Measurements from ENCODE around the gene OPA3. TPM values are rescaled to one million over a fixed set of nuclear protein-coding genes. Genes with fewer than 3 reads are reported as not detected.
A peak's percentile ranks its signal among the peaks of the same experiment; 100 is the strongest.

The OPA3 gene
- total RNA-seq, 1 donor from 2014 or later: 10.5 TPM

GRCh38 chr19:45542234-45542668, 42.4 kb downstream of the OPA3 start:
- H3K9me3 Mint-ChIP-seq (ENCODE audit: unreplicated experiment): no peaks in the 10 kb centered on the region
- H3K36me3 Mint-ChIP-seq (ENCODE audit: unreplicated experiment): no peaks in the 10 kb centered on the region
- no peak overlapping the region for H3K4me3 Mint-ChIP-seq (ENCODE audit: unreplicated experiment)

GRCh38 chr19:45539459-45539858, 45.1 kb downstream of the OPA3 start:
- H3K4me3 Mint-ChIP-seq (ENCODE audit: unreplicated experiment): no peak overlapping the region
- H3K9me3 Mint-ChIP-seq (ENCODE audit: unreplicated experiment): no peaks in the 10 kb centered on the region
- H3K4me1 Mint-ChIP-seq (ENCODE audit: low read depth, unreplicated experiment): no peaks in the 10 kb centered on the region
- TF ChIP-seq CTCF (IDR thresholded peaks at IDR 0.05; ENCODE audit: partially characterized antibody, unreplicated experiment): no peak
- no peak for DNase-seq
- H3K36me3 Mint-ChIP-seq (ENCODE audit: unreplicated experiment): peaks cover 5% of the 10 kb centered on the region
- no peak overlapping the region for H3K27ac Mint-ChIP-seq (ENCODE audit: unreplicated experiment)
- no peaks in the 10 kb centered on the region for H3K27me3 Mint-ChIP-seq (ENCODE audit: unreplicated experiment)

More at GRCh38 chr19:45542234-45542668, 42.4 kb downstream of the OPA3 start:
- Mint-ChIP-seq H3K27ac (ENCODE audit: unreplicated experiment) (no peak overlapping the region), H3K4me1 (ENCODE audit: low read depth, unreplicated experiment) (no peaks in the 10 kb centered on the region), H3K27me3 (ENCODE audit: unreplicated experiment) (no peaks in the 10 kb centered on the region)
- no peak for DNase-seq
- no peak for TF ChIP-seq CTCF (IDR thresholded peaks at IDR 0.05; ENCODE audit: partially characterized antibody, unreplicated experiment)

- no peak overlapping the region for H3K4me3 Mint-ChIP-seq (ENCODE audit: unreplicated experiment)
- H3K27ac Mint-ChIP-seq (ENCODE audit: unreplicated experiment): no peak overlapping the region
- H3K36me3 Mint-ChIP-seq (ENCODE audit: unreplicated experiment): peaks cover 16% of the 10 kb centered on the region
- peaks cover 13% of the 10 kb centered on the region for H3K4me1 Mint-ChIP-seq (ENCODE audit: low read depth, unreplicated experiment)
- no peak for TF ChIP-seq CTCF (IDR thresholded peaks at IDR 0.05; ENCODE audit: partially characterized antibody, unreplicated experiment)
- DNase-seq: no peak
- peaks cover 5% of the 10 kb centered on the region for H3K27me3 Mint-ChIP-seq (ENCODE audit: unreplicated experiment)
- peaks cover 11% of the 10 kb centered on the region for H3K9me3 Mint-ChIP-seq (ENCODE audit: unreplicated experiment)
Measured at GRCh38 chr19:45531349-45531748, 53.3 kb downstream of the OPA3 start.

GRCh38 chr19:45529420-45529785, 55.2 kb downstream of the OPA3 start:
- no peak for TF ChIP-seq CTCF (IDR thresholded peaks at IDR 0.05; ENCODE audit: partially characterized antibody, unreplicated experiment)
- H3K9me3 Mint-ChIP-seq (ENCODE audit: unreplicated experiment): peaks cover 11% of the 10 kb centered on the region
- H3K27me3 Mint-ChIP-seq (ENCODE audit: unreplicated experiment): peaks cover 5% of the 10 kb centered on the region
- H3K27ac Mint-ChIP-seq (ENCODE audit: unreplicated experiment): no peak overlapping the region
- no peak for DNase-seq
- H3K4me1 Mint-ChIP-seq (ENCODE audit: low read depth, unreplicated experiment): peaks cover 13% of the 10 kb centered on the region
- peaks cover 16% of the 10 kb centered on the region for H3K36me3 Mint-ChIP-seq (ENCODE audit: unreplicated experiment)
- H3K4me3 Mint-ChIP-seq (ENCODE audit: unreplicated experiment): peak overlapping the region; percentile 78

- peaks cover 16% of the 10 kb centered on the region for H3K36me3 Mint-ChIP-seq (ENCODE audit: unreplicated experiment)
- H3K27me3 Mint-ChIP-seq (ENCODE audit: unreplicated experiment): peaks cover 5% of the 10 kb centered on the region
- H3K4me3 Mint-ChIP-seq (ENCODE audit: unreplicated experiment): peak overlapping the region; percentile 91
- peak; percentile 49 for DNase-seq
- no peak for TF ChIP-seq CTCF (IDR thresholded peaks at IDR 0.05; ENCODE audit: partially characterized antibody, unreplicated experiment)
- peaks cover 11% of the 10 kb centered on the region for H3K9me3 Mint-ChIP-seq (ENCODE audit: unreplicated experiment)
- peak overlapping the region; percentile 28 for H3K27ac Mint-ChIP-seq (ENCODE audit: unreplicated experiment)
- H3K4me1 Mint-ChIP-seq (ENCODE audit: low read depth, unreplicated experiment): peaks cover 13% of the 10 kb centered on the region
Measured at GRCh38 chr19:45528744-45529419, 55.7 kb downstream of the OPA3 start.
